ENCODE results near the gene ZNF683. TPM values are rescaled to one million over a fixed set of nuclear protein-coding genes. Genes with fewer than 3 reads are reported as not detected.
"Not testable (repeated sequence)": the region's sequence is repeated elsewhere in the genome, so short reads cannot be mapped to it uniquely, and the experiment has no call there.

The ZNF683 gene
- total RNA-seq, 2 donors from 2014 or later, result not detected

DNA sequence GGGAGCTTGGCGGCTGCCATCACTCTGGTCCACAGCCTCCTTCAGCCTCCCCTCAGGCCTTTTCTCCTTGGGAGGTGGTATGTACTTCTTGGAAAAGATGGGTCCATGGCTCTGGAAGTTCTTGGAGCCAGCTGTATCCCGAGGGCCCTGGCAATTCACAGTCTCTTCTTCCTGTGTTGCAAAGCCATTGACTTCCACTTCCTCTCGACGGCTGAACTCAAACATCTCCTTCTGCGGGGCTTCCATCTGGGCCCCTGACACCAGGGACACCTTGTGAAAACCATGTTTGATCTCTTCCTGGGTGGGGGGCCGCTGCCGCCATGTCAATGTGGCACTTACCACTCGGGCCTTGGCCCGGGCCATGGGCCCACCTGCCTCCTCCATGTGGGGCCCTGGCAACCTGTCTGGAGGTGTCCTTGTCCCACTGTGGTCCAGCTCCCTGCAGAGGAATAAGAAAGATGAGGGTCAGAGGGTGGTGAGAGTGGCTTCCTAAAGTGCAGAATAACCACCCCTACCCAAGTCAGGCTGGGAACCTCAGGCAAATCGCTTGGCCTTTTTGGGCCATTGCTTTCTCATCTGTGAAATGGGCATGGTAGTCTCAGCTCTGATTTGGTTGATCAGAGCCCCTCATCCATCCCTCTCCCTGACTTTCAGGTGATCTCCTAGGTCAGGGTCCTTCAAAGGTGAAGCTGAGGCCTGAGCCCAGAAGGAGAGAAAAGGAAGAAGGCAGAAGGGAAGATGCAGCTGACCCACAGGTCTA lies 26.1 kb downstream of the ZNF683 start:
- no peak for ATAC-seq
- intact Hi-C loops (cut with DNase I, micrococcal nuclease), result no loop called here

DNA sequence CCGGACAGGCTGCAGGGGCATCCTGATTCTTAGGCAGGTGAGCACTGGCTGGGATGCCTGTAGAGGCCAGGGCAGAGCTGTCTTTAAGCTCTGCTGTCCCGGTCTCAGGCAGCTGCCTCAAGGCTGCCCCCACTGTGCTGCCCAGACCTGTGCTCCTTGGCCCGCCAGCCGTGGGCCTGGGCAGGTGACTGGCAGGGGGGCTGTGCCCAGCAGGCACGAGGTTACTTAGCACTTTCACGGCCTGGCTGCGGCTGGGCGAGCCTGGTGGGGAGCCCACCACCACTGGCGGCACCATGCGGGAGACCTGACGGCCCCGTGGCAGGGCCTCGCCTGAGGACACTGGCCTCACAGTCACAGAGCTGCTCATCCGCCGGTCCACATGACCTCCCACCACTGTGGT lies 26.8 kb downstream of the ZNF683 start:
- ATAC-seq, result no peak
- no peak for DNase-seq
- intact Hi-C loops (cut with DNase I, micrococcal nuclease), result no loop called here

More for the DNA sequence above, 26.1 kb downstream of the ZNF683 start:
- no peak for DNase-seq

DNA sequence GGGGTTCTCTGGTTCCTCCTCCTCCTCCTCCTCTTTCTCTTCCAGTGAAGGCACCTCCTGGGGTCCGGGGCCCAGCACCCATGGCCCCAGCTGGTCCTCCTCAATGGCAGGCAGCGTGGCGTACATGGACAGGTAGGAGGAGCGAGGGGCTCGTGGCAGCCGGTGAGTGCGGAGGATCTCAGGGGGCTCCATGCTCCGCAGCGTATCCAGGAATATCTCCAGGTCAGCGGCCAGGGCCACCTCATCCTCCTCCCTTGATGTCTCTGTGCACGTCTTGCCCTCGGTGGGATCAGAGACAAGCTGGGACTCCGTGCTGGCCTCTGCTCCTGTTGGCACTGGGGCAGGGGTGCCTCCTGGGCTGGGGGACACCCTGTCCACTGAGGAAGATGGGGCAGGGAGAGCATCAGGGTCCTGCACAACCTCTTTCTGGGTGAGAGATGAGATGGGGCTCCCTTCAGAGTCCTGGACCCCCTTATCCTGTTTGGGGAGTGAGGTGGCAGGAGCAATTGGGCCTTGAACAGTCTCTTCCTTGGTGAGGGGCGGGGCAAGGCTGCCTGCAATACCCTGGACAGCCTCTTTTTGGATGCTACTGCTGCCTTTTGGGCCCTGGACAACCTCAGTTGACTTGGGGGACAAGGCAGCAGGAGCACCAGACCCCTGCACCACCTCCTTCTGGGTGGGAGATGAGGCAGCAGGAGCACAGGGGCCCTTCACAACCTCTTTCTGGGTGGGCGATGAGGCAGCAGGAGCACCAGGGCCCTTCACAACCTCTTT lies 28.2 kb downstream of the ZNF683 start:
- ATAC-seq (no peak), DNase-seq (no peak)
- intact Hi-C loops (cut with DNase I, micrococcal nuclease), result no loop called here

DNA sequence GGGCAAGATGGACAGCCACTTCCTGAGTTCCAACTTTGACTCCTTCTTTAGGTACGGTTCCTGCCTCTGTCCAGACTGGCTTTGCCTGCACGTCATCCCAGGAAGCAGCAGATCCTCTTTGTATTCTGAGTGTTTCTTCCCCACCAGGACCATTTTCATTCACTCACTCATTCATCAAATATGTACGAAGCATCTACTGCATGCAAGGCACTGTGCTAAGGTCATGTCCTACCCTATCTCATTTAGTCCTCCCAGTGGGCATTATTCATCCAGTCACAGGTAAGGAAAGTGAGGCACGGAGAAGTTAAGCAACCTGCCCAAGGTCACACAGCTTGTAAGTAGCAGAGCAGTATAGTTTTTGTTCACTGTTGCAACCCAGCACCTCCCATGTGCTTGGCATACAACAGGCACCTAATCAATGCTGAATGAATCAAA lies 32.5 kb downstream of the ZNF683 start:
- DNase-seq, result no peak
- ATAC-seq, result no peak
- intact Hi-C loops (cut with DNase I, micrococcal nuclease), result no loop called here

DNA sequence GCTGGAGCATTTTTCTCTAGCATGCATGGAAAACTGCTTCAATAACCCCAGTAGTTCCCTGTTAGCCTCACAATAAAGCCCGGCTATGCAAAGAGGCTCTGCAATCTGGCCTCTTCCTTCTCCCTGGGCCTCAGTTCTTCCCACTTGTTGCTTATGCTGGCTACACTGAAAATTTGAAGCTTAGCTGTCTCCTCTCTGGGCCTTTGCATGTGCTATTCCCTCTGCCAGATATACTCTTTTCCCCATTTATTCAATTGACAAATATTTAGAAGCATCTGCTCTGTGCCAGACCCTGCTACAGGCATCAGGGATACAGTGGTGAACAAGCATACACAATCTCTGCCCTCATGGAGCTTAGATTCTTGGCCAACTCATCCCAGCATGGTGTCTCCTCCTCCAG lies 33.9 kb downstream of the ZNF683 start:
- ATAC-seq (no peak), DNase-seq (no peak)
- intact Hi-C loops (cut with DNase I, micrococcal nuclease), result no loop called here

DNA sequence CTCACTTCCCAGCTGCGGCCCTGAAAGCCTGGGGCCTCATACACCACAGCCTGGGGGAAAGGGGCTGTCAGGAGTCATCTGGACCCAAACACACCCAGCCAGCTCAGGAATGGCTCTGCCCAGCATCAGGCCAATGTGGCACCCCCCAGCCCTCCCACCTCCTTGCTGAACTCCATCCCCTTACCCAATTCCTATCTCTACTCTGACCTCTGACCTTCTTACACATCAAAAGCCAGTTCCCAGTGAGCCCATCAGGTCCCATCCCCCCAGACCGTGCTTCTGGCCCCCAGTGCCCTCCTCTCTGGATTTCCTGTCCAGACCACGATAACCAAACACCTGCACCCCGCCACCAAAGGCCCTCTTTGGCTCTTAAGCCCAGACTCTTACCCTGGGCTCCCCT lies 34.9 kb downstream of the ZNF683 start:
- ATAC-seq (no peak), DNase-seq (no peak)
- intact Hi-C loops (cut with DNase I, micrococcal nuclease), result no loop called here

DNA sequence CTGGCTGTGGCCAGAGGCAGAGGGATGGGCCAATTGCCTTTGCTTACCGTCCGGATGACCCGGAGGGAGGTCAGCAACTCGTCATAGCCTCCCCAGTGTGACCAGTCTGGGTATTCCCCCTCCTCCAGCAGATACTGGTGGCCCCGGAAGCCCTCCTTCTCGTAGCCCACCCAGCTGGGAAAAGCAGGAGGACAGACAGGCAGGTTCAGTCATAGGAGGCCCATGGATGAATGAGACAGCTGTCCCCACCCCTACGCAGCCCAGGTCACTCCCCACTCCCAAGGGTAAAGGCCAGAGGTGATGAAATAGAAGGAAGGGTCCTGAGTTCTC lies 35.4 kb downstream of the ZNF683 start:
- DNase-seq (no peak), ATAC-seq (no peak)
- intact Hi-C loops (cut with DNase I, micrococcal nuclease), result no loop called here

DNA sequence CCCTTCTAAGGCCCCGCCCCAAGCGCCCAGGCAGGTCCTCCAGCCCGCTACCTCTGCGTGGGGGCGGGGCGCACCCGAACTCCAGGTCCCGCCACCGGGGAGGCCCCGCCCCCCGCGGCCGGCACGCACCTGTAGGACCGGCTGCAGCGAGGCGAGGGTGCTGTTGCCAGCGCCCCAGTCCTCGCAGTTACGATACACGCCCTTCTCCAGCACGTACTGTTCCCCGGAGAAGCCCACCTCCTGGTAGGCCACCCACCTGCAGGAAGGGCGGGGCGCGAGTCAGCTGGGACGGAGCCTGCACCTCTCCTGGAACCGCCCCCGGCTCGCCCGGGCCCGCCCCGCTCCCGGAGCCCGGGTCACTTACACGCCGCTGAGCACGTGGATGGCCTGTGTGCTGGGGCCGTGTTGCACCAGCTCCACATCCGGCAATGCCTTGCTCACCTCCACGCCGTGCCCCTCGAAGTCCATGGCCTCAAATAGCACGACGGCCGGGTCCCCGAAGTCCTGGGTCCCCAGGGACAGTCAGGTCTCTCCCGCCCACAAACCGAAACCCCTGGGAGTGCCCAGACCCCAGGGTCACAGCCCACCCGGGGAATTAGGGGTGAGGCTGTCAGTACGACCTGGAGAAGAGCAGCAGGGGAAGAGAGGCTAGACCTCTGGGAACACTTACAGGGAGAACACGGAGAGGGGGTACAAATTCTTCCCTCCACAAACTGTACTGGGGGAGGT lies 35.9 kb downstream of the ZNF683 start:
- DNase-seq, result peak; percentile 90 to 97
- peak; percentile 97 for ATAC-seq
- intact Hi-C loops (cut with DNase I, micrococcal nuclease), result no loop called here

DNA sequence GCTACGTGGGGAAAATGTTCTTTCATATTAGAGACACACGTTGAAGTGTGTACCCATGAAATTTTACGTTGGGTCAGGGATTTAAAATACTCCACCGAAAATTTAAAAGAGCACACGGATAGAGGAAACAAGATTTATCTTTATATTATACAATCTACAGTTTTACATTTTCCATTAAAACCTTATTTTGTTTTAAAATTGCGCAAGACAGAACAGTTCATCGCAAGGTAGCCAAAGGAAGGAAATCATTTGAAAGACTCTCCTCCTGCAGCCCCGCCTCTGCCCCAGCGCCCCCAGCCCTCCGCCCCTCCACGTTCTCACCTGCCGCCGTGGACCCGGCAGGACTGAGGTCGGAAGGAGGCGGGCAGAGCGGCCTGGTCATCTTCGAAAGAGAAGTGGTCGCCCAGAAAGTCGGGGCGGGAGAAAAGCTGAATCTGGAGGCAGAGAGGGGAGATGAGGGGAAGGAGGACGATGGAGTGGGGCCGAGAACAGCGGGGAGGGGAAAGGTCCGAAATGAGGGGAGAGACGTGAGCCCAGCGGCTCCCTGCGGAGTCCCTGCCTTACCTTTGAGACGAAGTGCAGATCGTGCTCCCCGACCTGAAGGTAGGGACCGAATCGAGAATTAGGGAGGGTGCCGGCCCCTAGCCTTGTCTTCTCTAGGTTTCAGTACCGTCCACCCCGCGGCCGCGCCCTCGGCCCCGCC lies 36.6 kb downstream of the ZNF683 start:
- DNase-seq (no peak), ATAC-seq (peak; percentile 17)
- intact Hi-C loops (cut with DNase I, micrococcal nuclease), result no loop called here

DNA sequence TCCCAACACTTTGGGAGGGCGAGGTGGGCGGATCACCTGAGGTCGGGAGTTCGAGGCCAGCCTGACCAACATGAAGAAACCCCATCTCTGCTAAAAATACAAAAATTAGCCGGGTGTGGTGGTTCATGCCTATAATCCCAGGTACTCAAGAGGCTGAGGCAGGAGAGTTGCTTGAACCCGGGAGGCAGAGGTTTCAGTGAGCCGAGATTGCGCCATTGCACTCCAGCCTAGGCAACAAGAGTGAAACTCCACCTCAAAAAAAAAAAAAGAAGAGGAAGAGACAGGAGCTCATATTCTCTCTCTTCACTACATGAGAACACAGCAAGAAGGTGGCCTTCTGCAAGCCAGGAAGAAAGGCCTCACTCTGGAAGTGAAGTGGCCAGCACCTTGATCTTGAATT lies 39.2 kb downstream of the ZNF683 start:
- DNase-seq; ATAC-seq; intact Hi-C loops (cut with DNase I, micrococcal nuclease): not testable (repeated sequence)

DNA sequence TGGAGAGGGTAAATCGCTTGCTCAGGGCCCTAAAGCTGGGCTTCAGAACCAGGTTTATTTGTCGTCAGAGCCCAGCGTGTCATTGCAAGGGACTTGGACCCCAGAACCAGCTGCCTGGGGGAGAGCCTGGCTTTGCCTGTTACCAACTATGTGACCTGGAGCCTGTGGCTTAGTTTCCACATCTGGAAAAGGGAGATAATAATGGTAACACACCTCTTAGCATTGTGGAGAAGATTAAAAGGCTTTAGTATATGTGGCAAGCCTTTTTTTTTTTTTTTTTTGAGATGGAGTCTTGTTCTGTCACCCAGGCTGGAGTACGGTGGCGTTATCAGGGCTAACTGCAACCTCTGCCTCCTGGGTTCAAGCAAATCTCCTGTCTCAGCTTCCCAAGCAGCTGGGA lies 42.3 kb downstream of the ZNF683 start:
- DNase-seq (no peak), ATAC-seq (no peak)

DNA sequence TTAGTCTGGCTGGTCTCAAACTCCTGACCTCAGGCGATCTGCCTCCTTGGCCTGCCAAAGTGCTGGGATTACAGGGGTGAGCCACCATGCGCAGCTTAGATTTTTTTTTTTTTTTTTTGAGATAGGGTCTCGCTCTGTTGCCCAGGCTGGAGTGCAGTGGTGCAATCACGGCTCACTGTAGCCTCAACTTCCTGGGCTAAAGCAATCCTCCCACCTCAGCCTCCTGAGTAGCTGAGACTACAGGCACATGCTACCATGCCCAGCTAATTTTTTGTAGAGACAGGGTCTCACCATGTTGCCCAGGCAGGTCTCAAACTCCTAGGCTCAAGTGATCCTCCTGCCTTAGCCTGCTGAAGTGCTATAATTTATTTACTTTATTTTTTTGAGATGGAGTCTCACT lies 43.2 kb downstream of the ZNF683 start:
- intact Hi-C loops (cut with DNase I, micrococcal nuclease), result loop anchor here in 1 of 2 donors (10.0 kb wide), 1 partner anchor 55 kb away; no protein-coding TSS in a partner anchor
- ATAC-seq, result not testable (repeated sequence)

More for the DNA sequence above, 42.3 kb downstream of the ZNF683 start:
- intact Hi-C loops (cut with DNase I, micrococcal nuclease), result no loop called here

DNA sequence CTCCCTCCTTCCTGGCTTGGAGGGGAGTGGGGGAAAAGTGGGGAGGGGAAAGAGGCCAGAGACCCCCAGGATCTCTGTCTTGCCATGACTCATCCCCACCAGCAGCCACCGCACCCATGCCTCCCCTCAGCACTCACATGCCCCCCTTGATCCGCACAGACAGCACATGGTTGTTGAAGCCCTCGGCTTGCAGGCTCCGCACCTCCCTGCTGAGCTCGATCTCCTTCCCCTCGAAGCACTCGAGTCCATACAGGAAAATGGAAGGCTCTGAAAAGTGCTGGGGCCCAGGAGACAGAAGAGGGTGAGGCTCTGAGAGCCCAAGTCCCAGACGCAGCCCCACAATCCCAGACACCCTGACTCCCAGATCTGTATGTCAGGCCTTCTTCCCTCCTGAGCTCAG lies 44.0 kb downstream of the ZNF683 start:
- ATAC-seq, result no peak
- DNase-seq, result no peak
- intact Hi-C loops (cut with DNase I, micrococcal nuclease), result loop anchor here in 1 of 2 donors (10.0 kb wide), 1 partner anchor 54 kb away; no protein-coding TSS in a partner anchor

More for the DNA sequence above, 43.2 kb downstream of the ZNF683 start:
- DNase-seq, result not testable (repeated sequence)

DNA sequence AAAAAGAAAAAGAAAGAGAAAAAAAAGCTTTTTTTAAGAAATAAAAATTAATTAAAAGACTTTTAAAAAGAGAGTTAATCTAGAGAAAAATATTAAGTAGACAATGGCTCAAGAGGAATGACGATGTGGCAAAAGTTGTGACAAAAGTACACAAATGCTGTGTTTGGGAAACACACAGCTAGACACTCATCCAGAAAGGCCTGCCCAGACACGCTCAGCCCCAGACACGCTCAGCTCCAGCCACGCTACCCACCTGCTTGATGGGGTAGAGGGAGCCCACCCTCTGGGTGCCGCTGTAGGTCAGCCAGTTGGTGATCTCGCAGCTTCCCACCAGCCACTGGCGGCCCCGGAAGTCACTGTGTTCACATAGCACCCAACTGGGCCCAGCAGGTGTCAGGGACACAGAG lies 44.6 kb downstream of the ZNF683 start:
- DNase-seq (no peak), ATAC-seq (no peak)
- intact Hi-C loops (cut with DNase I, micrococcal nuclease), result loop anchor here in 1 of 2 donors (10.0 kb wide), 1 partner anchor 53 kb away; no protein-coding TSS in a partner anchor

DNA sequence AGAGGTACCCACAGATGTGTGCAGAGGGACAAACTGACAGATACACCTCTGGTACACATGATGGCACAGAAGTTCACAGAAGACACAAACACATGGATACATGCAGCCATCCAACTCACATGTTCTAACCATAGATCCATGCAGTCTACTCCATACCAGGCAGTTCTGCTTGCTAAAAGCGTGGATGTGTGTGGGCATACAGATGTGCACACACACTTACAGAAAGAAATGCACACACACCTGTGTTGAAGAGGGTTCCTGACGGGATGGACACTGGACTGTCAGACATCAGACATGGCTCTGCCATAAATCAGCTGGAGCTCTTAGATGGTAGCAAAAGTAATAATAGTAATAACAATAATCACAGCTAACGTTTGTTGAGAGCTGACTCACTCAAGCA lies 48.0 kb downstream of the ZNF683 start:
- no peak for ATAC-seq
- DNase-seq, result no peak
- intact Hi-C loops (cut with DNase I, micrococcal nuclease), result loop anchor here in 1 of 2 donors (10.0 kb wide), 1 partner anchor 50 kb away; no protein-coding TSS in a partner anchor

DNA sequence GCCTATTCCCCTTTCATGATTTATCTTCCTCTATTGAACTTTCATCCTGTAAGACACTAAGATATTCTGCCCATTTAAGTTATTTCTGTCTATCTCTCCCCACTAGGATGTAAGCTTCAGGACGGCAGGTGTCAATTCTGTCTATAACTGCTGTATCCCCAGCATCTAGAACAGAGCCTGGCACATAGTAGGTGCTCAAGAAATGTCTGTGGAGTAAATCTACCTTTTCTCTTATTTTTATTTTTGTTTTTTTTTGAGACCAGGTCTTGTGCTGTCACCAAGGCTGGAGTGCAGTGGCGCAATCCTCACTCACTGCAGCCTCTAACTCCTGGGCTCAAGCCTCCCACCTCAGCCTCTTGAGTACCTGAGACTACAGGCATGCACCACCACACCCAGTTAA lies 49.2 kb downstream of the ZNF683 start:
- intact Hi-C loops (cut with DNase I, micrococcal nuclease), result loop anchor here (2.0 to 10.0 kb wide), 2 partner anchors 49 kb away; no protein-coding TSS in a partner anchor

DNA sequence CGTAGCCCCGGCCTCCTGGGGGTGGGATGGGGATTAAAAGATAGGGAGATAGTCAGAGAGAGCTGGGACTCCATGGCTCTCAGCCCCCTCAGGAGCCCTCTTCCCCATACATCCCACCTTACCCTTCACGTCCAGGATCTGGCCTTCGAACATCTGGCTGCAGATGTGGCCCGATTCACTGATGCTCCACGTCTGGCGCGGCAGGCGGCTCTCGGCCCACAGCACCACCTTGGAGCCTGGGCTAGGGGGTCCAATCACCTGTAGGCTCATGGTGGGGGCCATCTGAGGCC lies 50.6 kb downstream of the ZNF683 start:
- DNase-seq (no peak), ATAC-seq (no peak)
- intact Hi-C loops (cut with DNase I, micrococcal nuclease), result loop anchor here (2.0 to 10.0 kb wide), 2 partner anchors 47 kb away; no protein-coding TSS in a partner anchor

More for the DNA sequence above, 49.2 kb downstream of the ZNF683 start:
- DNase-seq, result no peak
- ATAC-seq, result no peak

DNA sequence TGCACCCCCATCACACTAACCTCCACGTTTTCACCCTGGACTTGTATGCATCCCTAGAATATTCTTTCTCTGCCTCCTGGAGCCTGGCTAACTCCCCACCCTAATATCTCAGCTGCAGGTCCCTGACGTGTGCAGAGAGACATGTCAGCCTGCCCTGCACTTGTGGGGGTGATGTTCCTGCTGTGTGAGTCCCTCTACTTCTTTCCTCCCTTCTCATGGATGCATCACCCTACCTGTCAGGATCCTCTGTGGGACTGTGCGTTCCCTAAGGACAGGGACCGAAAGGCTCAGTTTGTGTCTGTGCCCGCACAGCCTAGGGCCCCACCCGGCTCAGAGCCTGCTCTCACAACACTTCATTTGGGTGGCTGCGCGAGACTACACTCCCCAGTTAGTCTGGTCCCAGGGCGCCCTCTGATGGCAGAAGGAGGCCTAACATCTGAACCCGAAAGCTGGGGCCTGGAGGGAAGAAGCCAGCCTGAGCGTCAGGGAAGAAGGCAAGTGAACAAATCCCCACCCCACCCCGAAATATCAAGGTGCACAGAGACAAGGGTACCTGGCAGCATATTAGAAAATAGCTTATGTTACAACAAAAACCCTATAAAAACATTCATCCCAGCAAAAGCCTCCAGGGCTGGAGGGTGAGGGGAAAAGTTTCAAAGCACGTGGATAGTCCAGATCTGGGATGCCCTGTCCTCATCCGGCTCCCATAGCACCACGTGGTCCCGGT lies 51.1 kb downstream of the ZNF683 start:
- peak; percentile 91 for ATAC-seq
- intact Hi-C loops (cut with DNase I, micrococcal nuclease), result loop anchor here (2.0 to 10.0 kb wide), 2 partner anchors 47 kb away; no protein-coding TSS in a partner anchor
- DNase-seq, result peak; percentile 89 to 96

Measured in left colon (tissue), 2 donors.